ENCODE data around the gene PSMD5. TPM values are rescaled to one million over a fixed set of nuclear protein-coding genes. Genes with fewer than 3 reads are reported as not detected.

The PSMD5 gene
- total RNA-seq, 1 experiment from 2014 or later: 64.9 TPM

DNA sequence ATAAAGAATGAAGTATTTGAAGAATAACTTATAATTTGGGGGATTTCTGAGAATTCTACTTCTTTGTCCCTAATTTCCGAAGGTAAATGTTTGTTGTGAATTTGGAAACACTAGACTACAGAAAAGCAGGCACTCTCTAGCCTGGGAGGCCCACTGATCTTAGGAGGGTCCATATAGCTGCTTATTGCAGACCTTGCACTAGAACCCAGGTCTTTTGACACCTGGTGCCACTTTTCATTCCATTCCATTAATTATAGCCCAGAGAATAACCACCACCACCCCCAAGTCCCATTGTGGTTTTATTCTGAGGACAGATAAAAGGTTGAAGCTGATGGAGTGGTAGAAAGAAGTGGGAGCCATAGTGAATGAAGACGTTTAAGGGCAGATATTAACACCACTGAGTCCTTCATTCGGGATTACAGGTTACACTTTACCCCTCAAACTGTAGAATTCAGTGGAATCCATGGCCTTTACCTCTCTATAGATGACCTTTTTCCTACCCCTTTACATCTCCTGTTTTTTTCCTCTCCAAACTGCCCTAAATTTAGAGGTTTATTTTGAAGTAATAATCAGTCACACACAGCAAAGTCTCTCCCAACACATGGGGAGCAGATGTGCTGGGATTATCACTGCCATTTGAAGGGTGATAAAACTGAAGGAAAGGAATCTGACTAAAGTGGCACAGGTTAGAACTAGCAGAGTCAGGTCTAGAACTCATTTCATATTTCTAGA, 12.0 kb upstream of the PSMD5 start:
- DNase-seq (ENCODE audit: low spot score): no peak
- intact Hi-C loops (cut with micrococcal nuclease; ENCODE audit: unreplicated experiment): no loop called here
- no TSS peak for BruUV-seq (replicated peaks)
- TF ChIP-seq EZH2 (IDR thresholded peaks at IDR 0.05; ENCODE audit: borderline replicate concordance, low read depth, low read length, poor library complexity, severe bottlenecking): no peak
- TF ChIP-seq, protein P1, sequence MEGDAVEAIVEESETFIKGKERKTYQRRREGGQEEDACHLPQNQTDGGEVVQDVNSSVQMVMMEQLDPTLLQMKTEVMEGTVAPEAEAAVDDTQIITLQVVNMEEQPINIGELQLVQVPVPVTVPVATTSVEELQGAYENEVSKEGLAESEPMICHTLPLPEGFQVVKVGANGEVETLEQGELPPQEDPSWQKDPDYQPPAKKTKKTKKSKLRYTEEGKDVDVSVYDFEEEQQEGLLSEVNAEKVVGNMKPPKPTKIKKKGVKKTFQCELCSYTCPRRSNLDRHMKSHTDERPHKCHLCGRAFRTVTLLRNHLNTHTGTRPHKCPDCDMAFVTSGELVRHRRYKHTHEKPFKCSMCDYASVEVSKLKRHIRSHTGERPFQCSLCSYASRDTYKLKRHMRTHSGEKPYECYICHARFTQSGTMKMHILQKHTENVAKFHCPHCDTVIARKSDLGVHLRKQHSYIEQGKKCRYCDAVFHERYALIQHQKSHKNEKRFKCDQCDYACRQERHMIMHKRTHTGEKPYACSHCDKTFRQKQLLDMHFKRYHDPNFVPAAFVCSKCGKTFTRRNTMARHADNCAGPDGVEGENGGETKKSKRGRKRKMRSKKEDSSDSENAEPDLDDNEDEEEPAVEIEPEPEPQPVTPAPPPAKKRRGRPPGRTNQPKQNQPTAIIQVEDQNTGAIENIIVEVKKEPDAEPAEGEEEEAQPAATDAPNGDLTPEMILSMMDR (conservative IDR thresholded peaks at IDR 0.05; ENCODE audit: low read depth, low read length): no peak
- no peaks in the 10 kb centered on the region for H3K9me3 ChIP-seq (ENCODE audit: low read depth, low read length, poor library complexity, severe bottlenecking)
- no peaks in the 10 kb centered on the region for H3K27me3 ChIP-seq (replicated peaks; ENCODE audit: insufficient read depth, low read depth, low read length, poor library complexity)
- ChIA-PET POLR2A (ENCODE audit: low non-redundant PET) (interaction anchor here (0.6 kb wide), 1 partner anchor 11 kb away, joined by 6 read pairs; no protein-coding TSS in a partner anchor), CTCF (no interaction called here)
- H3K36me3 ChIP-seq (ENCODE audit: insufficient read depth, low read length, poor library complexity, severe bottlenecking): peaks cover 7% of the 10 kb centered on the region
- H3K4me3 ChIP-seq (ENCODE audit: low read depth, low read length, poor library complexity, severe bottlenecking): no peak overlapping the region
- H3K4me1 ChIP-seq (ENCODE audit: insufficient read depth, low read length, poor library complexity, severe bottlenecking): no peaks in the 10 kb centered on the region
- H3K27ac ChIP-seq (ENCODE audit: low read depth, low read length, poor library complexity, severe bottlenecking): no peak overlapping the region

DNA sequence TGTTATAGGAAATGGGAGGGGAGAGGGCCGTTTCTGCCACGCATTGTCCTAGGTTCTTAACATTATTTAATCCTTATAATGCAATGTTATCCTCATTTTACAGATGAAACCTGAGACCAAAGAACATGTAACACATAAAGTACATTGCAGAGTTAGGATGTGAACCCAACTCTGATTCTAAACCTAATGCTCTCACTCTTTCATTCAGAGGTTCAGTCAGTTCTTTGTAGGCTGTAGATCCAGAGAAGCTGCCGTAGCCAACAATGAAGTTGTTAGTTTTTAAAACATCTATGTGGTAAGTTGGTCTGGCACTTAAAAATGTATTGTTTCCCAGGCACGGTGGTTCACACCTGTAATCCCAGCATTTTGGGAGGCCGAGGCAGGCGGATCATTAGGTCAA, 10.5 kb upstream of the PSMD5 start:
- no peak overlapping the region for H3K27ac ChIP-seq (ENCODE audit: low read depth, low read length, poor library complexity, severe bottlenecking)

DNA sequence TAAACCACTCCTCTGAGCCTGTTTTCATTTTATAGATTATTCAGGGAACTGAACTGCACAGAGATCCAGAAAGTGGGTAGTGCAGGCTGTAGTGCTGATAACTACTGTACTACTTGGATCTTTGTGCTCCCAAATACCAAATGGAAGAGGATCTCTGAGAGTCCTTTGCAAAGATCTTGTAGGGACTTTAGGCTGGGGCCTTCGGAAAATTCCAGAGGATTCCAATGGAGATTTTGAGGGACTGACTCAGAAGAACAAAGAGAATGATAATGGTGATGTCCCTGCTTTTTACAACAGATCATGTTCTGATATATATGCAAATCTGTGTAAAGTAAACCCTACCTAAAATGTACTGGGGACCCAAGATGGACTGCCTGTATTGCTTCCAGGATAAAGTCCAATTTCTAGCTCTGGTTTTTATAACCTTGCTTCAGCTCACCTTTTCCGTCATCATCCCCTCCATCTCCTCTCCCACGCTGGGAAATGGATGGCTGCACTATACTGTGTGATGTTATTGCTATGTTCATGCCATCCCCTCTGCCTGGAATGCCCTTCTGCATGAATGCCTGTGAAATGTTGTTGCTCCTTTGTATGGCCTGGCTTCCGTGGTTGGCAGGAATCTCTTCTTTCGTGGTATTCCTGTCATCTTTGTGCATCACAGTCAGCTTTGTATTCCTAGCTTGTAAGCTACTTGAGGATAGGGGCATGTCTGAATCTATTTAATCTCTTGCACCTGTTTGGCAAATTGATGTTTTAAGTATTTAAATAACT, 9.7 kb upstream of the PSMD5 start:
- intact Hi-C loops (cut with micrococcal nuclease; ENCODE audit: unreplicated experiment): no loop called here
- no peak for DNase-seq (ENCODE audit: low spot score)
- Histone ChIP-seq H3K9me3 (ENCODE audit: low read depth, low read length, poor library complexity, severe bottlenecking) (no peaks in the 10 kb centered on the region), H3K27ac (ENCODE audit: low read depth, low read length, poor library complexity, severe bottlenecking) (no peak overlapping the region), H3K4me3 (ENCODE audit: low read depth, low read length, poor library complexity, severe bottlenecking) (no peak overlapping the region), H3K27me3 (replicated peaks; ENCODE audit: insufficient read depth, low read depth, low read length, poor library complexity) (no peaks in the 10 kb centered on the region), H3K4me1 (ENCODE audit: insufficient read depth, low read length, poor library complexity, severe bottlenecking) (no peaks in the 10 kb centered on the region), H3K36me3 (ENCODE audit: insufficient read depth, low read length, poor library complexity, severe bottlenecking) (no peaks in the 10 kb centered on the region)
- BruUV-seq (replicated peaks): no TSS peak
- ChIA-PET POLR2A (ENCODE audit: low non-redundant PET) (no interaction called here), CTCF (no interaction called here)
- TF ChIP-seq EZH2 (IDR thresholded peaks at IDR 0.05; ENCODE audit: borderline replicate concordance, low read depth, low read length, poor library complexity, severe bottlenecking): no peak
- TF ChIP-seq, protein P1 (conservative IDR thresholded peaks at IDR 0.05; ENCODE audit: low read depth, low read length): no peak

More for the DNA sequence above, 10.5 kb upstream of the PSMD5 start:
- no TSS peak for BruUV-seq (replicated peaks)
- ChIA-PET CTCF (no interaction called here), POLR2A (ENCODE audit: low non-redundant PET) (no interaction called here)
- intact Hi-C loops (cut with micrococcal nuclease; ENCODE audit: unreplicated experiment): no loop called here
- Histone ChIP-seq H3K4me1 (ENCODE audit: insufficient read depth, low read length, poor library complexity, severe bottlenecking) (no peaks in the 10 kb centered on the region), H3K27me3 (replicated peaks; ENCODE audit: insufficient read depth, low read depth, low read length, poor library complexity) (no peaks in the 10 kb centered on the region), H3K9me3 (ENCODE audit: low read depth, low read length, poor library complexity, severe bottlenecking) (no peaks in the 10 kb centered on the region), H3K4me3 (ENCODE audit: low read depth, low read length, poor library complexity, severe bottlenecking) (no peak overlapping the region), H3K36me3 (ENCODE audit: insufficient read depth, low read length, poor library complexity, severe bottlenecking) (peaks cover 5% of the 10 kb centered on the region)
- no peak for DNase-seq (ENCODE audit: low spot score)
- TF ChIP-seq EZH2 (IDR thresholded peaks at IDR 0.05; ENCODE audit: borderline replicate concordance, low read depth, low read length, poor library complexity, severe bottlenecking): no peak
- TF ChIP-seq, protein P1 (conservative IDR thresholded peaks at IDR 0.05; ENCODE audit: low read depth, low read length): no peak

Measured in A673 (cell line).